ENCODE measurements around the gene PCDHGA7.
"Not testable (repeated sequence)": the region's sequence is repeated elsewhere in the genome, so short reads cannot be mapped to it uniquely, and the experiment has no call there.

Gene PCDHGA7

GRCh38 chr5:141366016-141366896 lies 16.3 kb upstream of the PCDHGA7 start:
- DNase-seq (ENCODE audit: low spot score), result no peak

- DNase-seq (ENCODE audit: low spot score), result no peak
Observed at GRCh38 chr5:141369994-141370848, 12.3 kb upstream of the PCDHGA7 start, which contains the start of gene PCDHGB3. Gene PCDHGB3, plus strand, starts transcription at chr5:141370242. Its CDS starts 153 bp downstream, at chr5:141370395.

DNA sequence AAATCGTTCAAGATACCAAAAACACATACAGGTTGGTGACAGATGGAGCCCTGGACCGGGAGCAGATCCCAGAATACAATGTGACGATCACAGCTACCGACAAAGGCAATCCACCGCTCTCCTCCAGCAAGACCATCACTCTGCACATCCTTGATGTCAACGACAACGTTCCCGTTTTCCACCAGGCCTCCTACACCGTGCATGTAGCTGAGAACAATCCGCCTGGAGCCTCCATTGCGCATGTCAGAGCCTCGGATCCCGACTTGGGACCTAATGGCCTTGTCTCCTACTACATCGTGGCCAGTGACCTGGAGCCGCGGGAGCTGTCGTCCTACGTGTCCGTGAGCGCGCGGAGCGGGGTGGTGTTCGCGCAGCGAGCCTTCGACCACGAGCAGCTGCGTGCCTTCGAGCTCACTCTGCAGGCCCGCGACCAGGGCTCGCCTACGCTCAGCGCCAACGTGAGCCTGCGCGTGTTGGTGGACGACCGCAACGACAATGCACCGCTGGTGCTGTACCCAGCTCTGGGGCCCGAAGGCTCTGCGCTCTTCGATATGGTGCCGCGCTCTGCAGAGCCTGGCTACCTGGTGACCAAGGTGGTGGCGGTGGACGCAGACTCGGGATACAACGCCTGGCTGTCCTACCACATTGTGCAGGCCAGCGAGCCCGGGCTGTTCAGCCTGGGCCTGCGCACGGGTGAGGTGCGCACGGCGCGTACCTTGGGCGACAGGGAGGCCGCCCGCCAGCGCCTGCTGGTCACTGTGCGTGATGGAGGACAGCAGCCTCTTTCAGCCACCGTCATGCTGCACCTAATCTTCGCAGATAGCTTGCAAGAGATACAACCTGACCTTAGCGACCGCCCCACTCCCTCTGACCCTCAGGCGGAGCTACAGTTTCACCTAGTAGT lies 10.7 kb upstream of the PCDHGA7 start:
- DNase-seq (ENCODE audit: low spot score), result no peak

DNA sequence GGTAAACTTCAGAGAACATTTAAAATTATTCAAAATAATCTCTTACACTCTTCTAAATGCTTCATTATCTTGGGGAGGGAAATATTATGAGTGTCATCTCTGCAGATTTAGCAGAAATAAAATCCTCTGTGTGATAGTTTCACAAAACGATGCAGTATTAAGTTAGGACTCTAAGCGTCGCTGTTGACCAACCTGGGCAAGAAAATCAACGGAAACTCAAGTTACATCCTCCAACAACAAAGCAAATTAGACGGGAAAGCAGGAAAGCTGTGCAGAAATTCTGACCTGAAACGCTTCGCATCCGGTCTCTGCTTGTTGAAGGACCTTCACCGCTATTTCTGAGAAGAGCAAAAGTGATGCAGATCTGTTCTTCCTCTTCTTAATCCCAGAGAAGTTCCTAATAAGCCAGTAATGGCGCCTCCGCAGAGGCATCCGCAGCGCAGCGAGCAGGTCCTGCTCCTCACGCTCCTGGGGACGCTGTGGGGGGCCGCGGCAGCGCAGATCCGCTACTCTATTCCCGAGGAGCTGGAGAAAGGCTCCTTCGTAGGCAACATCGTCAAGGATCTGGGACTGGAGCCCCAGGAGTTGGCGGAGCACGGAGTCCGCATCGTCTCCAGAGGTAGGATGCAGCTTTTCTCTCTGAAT lies 8.7 kb upstream of the PCDHGA7 start, which contains the start of gene PCDHGA6:
PCDHGA6 (plus strand) TSS at position 219 of the 645 bp plus-strand sequence; CDS start at position 412, 193 bp downstream.
- no peak for DNase-seq (ENCODE audit: low spot score)

GRCh38 chr5:141374627-141375026 lies 7.9 kb upstream of the PCDHGA7 start:
- DNase-seq (ENCODE audit: low spot score), result no peak

DNA sequence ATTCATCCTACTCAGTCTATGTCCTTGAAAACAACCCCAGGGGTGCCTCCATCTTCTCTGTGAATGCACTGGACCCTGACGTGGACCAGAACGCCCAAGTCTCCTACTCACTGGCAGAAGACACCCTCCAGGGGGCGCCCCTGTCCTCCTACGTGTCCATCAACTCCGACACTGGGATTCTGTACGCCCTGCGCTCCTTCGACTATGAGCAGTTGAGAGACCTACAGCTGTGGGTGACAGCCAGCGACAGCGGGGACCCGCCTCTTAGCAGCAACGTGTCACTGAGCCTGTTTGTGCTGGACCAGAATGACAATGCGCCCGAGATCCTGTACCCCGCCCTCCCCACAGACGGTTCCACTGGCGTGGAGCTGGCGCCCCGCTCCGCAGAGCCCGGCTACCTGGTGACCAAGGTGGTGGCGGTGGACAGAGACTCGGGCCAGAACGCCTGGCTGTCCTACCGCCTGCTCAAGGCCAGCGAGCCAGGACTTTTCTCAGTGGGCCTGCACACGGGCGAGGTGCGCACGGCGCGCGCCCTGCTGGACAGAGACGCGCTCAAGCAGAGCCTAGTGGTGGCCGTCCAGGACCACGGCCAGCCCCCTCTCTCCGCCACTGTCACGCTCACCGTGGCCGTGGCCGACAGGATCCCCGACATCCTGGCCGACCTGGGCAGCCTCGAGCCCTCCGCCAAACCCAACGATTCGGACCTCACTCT lies 6.9 kb upstream of the PCDHGA7 start:
- DNase-seq (ENCODE audit: low spot score), result not testable (repeated sequence)

DNA sequence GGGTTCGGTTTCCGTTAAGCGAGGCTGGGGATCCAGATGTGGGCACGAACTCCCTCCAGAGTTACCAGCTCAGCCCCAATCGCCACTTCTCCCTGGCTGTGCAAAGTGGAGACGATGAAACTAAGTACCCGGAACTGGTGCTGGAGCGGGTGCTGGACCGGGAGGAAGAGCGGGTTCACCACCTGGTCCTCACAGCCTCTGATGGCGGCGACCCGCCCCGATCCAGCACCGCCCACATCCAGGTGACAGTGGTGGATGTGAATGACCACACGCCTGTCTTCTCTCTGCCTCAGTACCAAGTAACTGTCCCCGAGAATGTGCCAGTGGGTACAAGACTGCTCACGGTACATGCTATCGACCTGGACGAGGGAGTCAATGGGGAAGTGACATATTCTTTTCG lies 803 bp downstream of the PCDHGA7 start:
- DNase-seq (ENCODE audit: low spot score), result no peak

GRCh38 chr5:141384471-141385267 lies 2.1 kb downstream of the PCDHGA7 start:
- DNase-seq (ENCODE audit: low spot score), result no peak

DNA sequence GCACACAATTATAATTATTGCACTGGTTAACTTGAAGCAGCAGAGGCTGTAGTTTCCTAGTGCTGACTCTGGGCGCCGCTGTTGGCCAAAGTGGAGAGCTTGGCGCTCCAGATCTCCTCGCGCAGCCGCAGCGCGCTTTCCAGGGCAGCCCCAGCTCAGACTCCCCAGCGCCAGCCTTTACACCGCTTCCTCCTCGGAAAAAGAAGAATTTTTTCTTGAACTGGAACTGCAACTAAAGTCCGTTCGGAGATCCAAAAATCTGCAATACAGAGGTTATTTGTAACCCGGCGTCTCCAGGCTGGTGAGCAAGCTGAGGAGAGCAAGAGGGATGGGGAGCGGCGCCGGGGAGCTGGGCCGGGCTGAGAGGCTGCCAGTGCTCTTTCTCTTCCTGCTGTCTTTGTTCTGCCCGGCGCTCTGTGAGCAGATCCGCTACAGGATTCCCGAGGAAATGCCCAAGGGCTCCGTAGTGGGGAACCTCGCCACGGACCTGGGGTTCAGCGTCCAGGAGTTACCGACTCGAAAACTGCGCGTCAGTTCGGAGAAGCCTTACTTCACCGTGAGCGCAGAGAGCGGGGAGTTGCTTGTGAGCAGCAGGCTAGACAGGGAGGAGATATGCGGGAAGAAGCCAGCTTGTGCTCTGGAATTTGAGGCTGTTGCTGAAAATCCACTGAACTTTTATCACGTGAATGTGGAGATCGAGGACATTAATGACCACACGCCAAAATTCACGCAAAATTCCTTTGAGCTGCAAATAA lies 5.2 kb downstream of the PCDHGA7 start, which contains the start of gene PCDHGB4:
PCDHGB4 (plus strand) TSS at position 142 of the 755 bp plus-strand sequence; CDS start at position 329, 187 bp downstream.
- DNase-seq (ENCODE audit: low spot score), result not testable (repeated sequence)

GRCh38 chr5:141388661-141389060 lies 6.1 kb downstream of the PCDHGA7 start:
- no peak for DNase-seq (ENCODE audit: low spot score)

- no peak for DNase-seq (ENCODE audit: low spot score)
Observed at GRCh38 chr5:141389153-141390042, 6.9 kb downstream of the PCDHGA7 start.

DNA sequence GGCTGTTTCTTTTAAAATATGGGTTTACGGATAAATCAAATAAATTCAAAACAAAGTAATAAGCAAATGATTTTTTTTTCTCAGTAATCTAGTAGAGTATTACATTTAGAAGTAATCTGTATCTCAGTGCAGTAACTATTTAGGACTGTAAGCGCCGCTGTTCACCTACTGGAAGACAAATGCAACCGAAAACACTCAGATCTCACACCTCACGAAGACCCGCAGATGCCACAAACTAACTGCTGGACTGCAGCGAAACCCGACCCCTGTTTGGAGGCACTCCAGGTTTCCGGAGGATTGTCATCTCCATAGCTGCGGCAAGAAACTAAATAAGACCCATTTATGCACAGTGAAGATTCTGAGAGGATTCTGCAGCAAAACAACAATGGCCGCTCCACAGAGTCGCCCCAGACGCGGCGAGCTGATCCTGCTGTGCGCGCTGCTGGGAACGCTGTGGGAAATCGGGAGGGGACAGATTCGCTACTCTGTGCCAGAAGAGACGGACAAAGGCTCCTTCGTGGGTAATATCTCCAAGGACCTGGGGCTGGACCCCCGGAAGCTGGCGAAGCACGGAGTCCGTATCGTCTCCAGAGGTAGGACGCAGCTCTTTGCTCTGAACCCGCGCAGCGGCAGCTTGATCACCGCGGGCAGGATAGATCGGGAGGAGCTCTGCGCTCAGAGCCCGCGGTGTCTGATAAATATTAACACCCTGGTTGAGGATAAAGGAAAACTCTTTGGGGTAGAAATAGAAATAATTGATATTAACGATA lies 10.1 kb downstream of the PCDHGA7 start, which contains the start of gene PCDHGA8:
PCDHGA8 (plus strand) TSS at position 205 of the 770 bp plus-strand sequence; CDS start at position 386, 181 bp downstream.
- no peak for DNase-seq (ENCODE audit: low spot score)

DNA sequence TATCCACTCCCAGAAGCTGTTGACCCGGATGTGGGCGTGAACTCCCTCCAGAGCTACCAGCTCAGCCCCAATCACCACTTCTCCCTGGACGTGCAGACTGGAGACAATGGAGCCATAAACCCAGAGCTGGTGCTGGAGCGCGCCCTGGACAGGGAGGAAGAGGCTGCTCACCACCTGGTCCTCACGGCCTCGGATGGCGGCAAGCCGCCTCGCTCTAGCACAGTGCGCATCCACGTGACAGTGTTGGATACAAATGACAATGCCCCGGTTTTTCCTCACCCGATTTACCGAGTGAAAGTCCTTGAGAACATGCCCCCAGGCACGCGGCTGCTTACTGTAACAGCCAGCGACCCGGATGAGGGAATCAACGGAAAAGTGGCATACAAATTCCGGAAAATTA lies 10.7 kb downstream of the PCDHGA7 start:
- no peak for DNase-seq (ENCODE audit: low spot score)

- not testable (repeated sequence) for DNase-seq (ENCODE audit: low spot score)
Observed at GRCh38 chr5:141394401-141395187, 12.1 kb downstream of the PCDHGA7 start.

DNA sequence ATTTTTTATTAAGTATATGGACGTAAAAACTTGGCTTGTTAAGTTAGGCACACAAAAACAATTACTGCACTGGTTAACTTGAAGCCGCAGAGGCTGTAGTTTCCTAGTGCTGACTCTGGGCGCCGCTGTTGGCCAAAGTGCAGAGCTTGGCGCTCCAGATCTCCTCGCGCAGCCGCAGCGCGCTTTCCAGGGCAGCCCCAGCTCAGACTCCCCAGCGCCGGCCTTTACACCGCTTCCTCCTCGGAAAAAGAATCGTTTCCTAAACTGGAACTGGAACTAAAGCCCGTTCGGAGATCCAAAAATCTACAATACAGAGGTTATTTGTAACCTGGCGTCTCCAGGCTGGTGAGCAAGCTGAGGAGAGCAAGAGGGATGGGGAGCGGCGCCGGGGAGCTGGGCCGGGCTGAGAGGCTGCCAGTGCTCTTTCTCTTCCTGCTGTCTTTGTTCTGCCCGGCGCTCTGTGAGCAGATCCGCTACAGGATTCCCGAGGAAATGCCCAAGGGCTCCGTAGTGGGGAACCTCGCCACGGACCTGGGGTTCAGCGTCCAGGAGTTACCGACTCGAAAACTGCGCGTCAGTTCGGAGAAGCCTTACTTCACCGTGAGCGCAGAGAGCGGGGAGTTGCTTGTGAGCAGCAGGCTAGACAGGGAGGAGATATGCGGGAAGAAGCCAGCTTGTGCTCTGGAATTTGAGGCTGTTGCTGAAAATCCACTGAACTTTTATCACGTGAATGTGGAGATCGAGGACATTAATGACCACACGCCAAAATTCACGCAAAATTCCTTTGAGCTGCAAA lies 15.4 kb downstream of the PCDHGA7 start, which contains the start of gene PCDHGB5:
PCDHGB5 (plus strand) TSS at position 192 of the 796 bp plus-strand sequence; CDS start at position 373, 181 bp downstream.
- DNase-seq (ENCODE audit: low spot score), result not testable (repeated sequence)
